ENCODE data around the gene PRKCA.

- no peak for TF ChIP-seq CTCF (IDR thresholded peaks at IDR 0.05; ENCODE audit: low read depth, low read length)
- no peak for TF ChIP-seq EZH2phosphoT487 (IDR thresholded peaks at IDR 0.05; ENCODE audit: low read depth)
Observed at GRCh38 chr17:66691644-66692420, 389.4 kb downstream of the PRKCA start.
